Tibial nerve (tissue), 4 donors: ENCODE measurements around the gene TRPM8. TPM values are rescaled to one million over a fixed set of nuclear protein-coding genes. Genes with fewer than 3 reads are reported as not detected.

Experiments used
- DNase-seq, 2 donors: peaks; one replicate each; pipeline ENCODE4 v3.0.0-alpha.2; 2019; ENCODE audit warnings: low spot score in 2 of 2
- H3K27ac ChIP-seq, 4 donors: fragments of 200-600 bp; sonication (generic) in 3 of 4; one replicate each; pipeline ENCODE4 v1.5.1; 2017 to 2019; ENCODE audit warnings: mild to moderate bottlenecking in 1 of 4
- H3K27me3 ChIP-seq, 2 donors: fragments of 200-600 bp; sonication (generic) in 1 of 2; one replicate each; pipeline versions ENCODE4 v1.5.1 to v1.6.0; 2017 to 2019
- H3K36me3 ChIP-seq, 3 donors: fragments of 200-600 bp; sonication (generic); one replicate each; pipeline ENCODE4 v1.5.1; 2018 to 2019
- H3K4me1 ChIP-seq, 4 donors: fragments of 200-600 bp; sonication (generic) in 3 of 4; one replicate each; pipeline ENCODE4 v1.5.1; 2017 to 2019
- H3K4me3 ChIP-seq, 4 donors: fragments of 200-600 bp; sonication (generic) in 3 of 4; one replicate each; pipeline ENCODE4 v1.5.1; 2017 to 2019; ENCODE audit warnings: mild to moderate bottlenecking in 1 of 4, moderate library complexity in 1 of 4
- H3K9me3 ChIP-seq, 4 donors: fragments of 200-600 bp; sonication (generic) in 3 of 4; one replicate each; pipeline ENCODE4 v1.5.1; 2017 to 2019
- EP300 ChIP-seq, 2 donors: sonication (generic); formaldehyde crosslinking; IDR thresholded peaks; one replicate each; pipeline ENCODE4 v1.6.1; 2017; ENCODE audit warnings: antibody characterized with exemption in 2 of 2, mild to moderate bottlenecking in 1 of 2
- POLR2A ChIP-seq, 2 donors: fragments of 450-650 bp; IDR thresholded peaks; one replicate each; pipeline ENCODE4 v1.6.1; 2017; ENCODE audit warnings: antibody characterized with exemption in 2 of 2, mild to moderate bottlenecking in 2 of 2, moderate library complexity in 2 of 2
- WGBS, 2 donors: methylation state at CpG; one replicate each; pipeline ENCODE4 v1.1.5; 2018; 5-methylcytosine and 5-hydroxymethylcytosine counted together
- total RNA-seq, 4 donors: library from RNA; depleted of rRNA; stranded (reverse); fragments of >200 nt; gene quantifications; one replicate each; pipeline ENCODE4 v1.1.0, GENCODE V29; 2016
- TF ChIP-seq, protein P1 (sequence below), 5 experiments: fragments of 200-600 bp in 3 of 5; fragments of 450-650 bp in 2 of 5; sonication (generic) in 3 of 5; IDR thresholded peaks; one replicate each; pipeline ENCODE4 v1.5.1; 2016 to 2019; ENCODE audit warnings: antibody characterized with exemption in 5 of 5, mild to moderate bottlenecking in 3 of 5, moderate library complexity in 2 of 5

TRPM8 gene
- total RNA-seq, 4 donors from 2014 or later, result not detected

DNA sequence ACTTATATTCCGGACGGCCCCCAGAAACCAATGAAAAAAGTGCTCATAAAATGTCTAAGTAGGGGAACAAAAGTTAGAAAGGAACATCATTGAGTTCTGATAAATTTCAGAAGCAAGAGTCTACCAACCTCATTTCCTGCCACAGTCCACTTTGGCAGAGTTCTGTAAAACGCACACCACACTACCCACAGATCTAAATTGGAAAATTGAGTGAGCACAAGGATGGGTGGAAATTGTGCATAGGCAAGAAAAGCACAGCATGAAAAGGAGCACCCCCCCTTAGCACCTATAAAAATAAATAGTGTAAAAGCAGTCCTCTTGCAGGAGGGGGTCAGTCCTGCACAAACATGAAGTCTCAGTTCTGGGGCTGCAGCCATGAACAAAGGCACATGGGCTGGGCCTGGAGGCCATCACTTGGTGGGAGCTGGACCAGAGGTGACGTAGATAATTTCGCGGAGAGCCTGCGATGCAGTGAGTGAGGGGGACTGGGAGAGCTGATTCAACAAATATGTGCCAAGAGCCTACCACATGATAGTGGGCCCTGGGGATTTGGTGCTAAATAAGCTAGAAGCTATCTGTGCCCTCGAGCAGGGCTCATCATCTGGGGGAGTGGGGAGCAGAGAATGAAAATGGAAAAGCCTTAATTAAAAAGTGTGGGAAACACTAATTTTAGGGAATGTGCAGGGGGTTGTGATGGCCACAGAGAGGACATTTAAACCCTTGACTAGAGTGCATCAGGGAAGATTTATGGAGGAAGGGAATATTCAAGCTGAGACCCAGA is 84.4 kb downstream of the TRPM8 start:
- TF ChIP-seq POLR2A (IDR thresholded peaks at IDR 0.05) (no peak), EP300 (IDR thresholded peaks at IDR 0.05) (no peak)
- TF ChIP-seq, protein P1, sequence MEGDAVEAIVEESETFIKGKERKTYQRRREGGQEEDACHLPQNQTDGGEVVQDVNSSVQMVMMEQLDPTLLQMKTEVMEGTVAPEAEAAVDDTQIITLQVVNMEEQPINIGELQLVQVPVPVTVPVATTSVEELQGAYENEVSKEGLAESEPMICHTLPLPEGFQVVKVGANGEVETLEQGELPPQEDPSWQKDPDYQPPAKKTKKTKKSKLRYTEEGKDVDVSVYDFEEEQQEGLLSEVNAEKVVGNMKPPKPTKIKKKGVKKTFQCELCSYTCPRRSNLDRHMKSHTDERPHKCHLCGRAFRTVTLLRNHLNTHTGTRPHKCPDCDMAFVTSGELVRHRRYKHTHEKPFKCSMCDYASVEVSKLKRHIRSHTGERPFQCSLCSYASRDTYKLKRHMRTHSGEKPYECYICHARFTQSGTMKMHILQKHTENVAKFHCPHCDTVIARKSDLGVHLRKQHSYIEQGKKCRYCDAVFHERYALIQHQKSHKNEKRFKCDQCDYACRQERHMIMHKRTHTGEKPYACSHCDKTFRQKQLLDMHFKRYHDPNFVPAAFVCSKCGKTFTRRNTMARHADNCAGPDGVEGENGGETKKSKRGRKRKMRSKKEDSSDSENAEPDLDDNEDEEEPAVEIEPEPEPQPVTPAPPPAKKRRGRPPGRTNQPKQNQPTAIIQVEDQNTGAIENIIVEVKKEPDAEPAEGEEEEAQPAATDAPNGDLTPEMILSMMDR (IDR thresholded peaks at IDR 0.05), result no peak
- no peak for DNase-seq
- Histone ChIP-seq H3K9me3 (no peaks in the 10 kb centered on the region), H3K36me3 (no peaks in the 10 kb centered on the region), H3K27me3 (no peaks in the 10 kb centered on the region), H3K27ac (no peak overlapping the region), H3K4me1 (no peaks in the 10 kb centered on the region), H3K4me3 (no peak overlapping the region)
- 87 to 88% methylated on average over 8 of the region's 8 CpGs for WGBS, 2 donors

DNA sequence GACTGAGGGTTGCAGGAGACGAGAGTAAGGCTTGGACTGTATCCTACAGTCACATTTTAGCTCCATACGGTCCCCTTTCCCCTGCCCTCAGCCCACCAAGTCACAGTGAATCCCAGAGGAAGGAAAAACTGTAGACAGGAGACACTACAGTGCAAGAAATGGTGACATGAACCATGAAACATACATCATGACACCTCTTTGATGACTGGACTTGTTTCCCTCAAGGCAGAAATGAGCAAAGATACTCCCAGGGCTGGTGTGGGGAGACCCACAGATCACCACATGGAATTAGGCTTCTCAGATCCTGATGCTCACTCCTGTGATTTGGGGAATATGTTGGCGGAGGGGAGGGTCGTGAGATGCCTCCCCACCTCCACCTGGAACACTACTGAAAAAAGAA is 85.1 kb downstream of the TRPM8 start:
- Histone ChIP-seq H3K27me3 (no peaks in the 10 kb centered on the region), H3K4me3 (no peak overlapping the region), H3K36me3 (no peaks in the 10 kb centered on the region), H3K4me1 (no peaks in the 10 kb centered on the region), H3K9me3 (no peaks in the 10 kb centered on the region), H3K27ac (no peak overlapping the region)
- 80 to 88% methylated on average over 4 of the region's 4 CpGs for WGBS, 2 donors
- DNase-seq, result no peak
- TF ChIP-seq EP300 (IDR thresholded peaks at IDR 0.05) (no peak), POLR2A (IDR thresholded peaks at IDR 0.05) (no peak)
- TF ChIP-seq, protein P1 (IDR thresholded peaks at IDR 0.05), result no peak

DNA sequence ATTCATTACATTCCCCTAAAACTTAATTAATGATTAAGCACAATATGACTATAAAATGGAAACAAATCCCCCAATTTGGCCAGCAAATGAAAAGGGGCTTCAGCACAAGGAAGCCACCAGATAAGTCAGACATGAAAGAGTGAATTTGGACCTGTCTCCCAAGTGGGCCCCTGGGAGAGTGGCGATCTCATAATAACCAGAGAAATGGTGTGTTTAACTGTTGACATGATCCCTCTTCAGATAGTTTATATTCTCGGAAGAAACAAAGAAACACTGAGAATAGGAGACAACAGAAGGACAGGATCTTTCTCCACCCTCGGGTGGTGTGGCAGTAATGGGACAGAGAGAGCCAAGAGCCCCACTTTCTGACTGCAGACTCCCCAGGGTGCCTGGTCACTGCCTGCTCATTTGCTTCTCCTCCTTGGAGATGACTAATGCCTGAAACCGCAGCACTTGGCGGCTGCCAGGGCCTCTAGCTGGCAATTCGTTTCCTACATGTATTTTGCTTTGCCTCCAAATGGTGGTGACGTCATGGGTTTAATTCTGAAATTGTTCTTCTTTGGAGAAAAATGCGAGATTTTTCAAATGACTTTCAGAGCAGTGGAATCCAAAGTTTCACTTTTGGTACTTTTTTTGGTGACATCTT is 86.9 kb downstream of the TRPM8 start:
- no peak overlapping the region for H3K4me3 ChIP-seq
- no peak overlapping the region for H3K27ac ChIP-seq
- WGBS, 2 donors, result 48 to 55% methylated on average over 8 of the region's 8 CpGs
- no peaks in the 10 kb centered on the region for H3K27me3 ChIP-seq
- no peaks in the 10 kb centered on the region for H3K36me3 ChIP-seq
- H3K9me3 ChIP-seq, result no peaks in the 10 kb centered on the region
- no peak for DNase-seq
- TF ChIP-seq POLR2A (IDR thresholded peaks at IDR 0.05), result no peak
- TF ChIP-seq, protein P1 (IDR thresholded peaks at IDR 0.05), result no peak
- no peak for TF ChIP-seq EP300 (IDR thresholded peaks at IDR 0.05)
- H3K4me1 ChIP-seq, result no peaks in the 10 kb centered on the region

DNA sequence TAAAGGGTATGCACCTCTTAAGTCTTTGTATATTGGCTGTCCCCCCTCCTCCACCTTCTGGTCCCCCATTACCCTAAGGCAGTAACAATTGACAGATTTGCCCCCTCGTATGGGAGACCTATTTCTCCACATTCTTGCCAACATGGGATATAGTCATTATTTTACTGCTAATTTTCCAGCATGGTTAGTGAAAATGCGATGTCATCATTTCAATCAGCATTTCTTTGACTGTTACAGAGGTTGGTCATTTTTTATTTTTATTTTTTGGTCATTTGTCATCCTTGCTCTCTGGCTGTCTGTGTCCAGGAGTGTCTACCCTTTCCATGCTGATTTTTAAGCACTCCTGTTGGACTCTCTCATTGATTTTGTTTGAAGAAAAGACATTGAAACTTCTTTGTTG is 88.0 kb downstream of the TRPM8 start:
- TF ChIP-seq, protein P1 (IDR thresholded peaks at IDR 0.05), result no peak
- TF ChIP-seq EP300 (IDR thresholded peaks at IDR 0.05), result no peak
- no peak for TF ChIP-seq POLR2A (IDR thresholded peaks at IDR 0.05)
- H3K4me1 ChIP-seq, result no peaks in the 10 kb centered on the region
- DNase-seq, result no peak
- H3K4me3 ChIP-seq, result no peak overlapping the region
- 78% methylated on average over 2 of the region's 2 CpGs for WGBS, 2 donors
- no peaks in the 10 kb centered on the region for H3K27me3 ChIP-seq
- no peaks in the 10 kb centered on the region for H3K36me3 ChIP-seq
- no peak overlapping the region for H3K27ac ChIP-seq
- no peaks in the 10 kb centered on the region for H3K9me3 ChIP-seq

DNA sequence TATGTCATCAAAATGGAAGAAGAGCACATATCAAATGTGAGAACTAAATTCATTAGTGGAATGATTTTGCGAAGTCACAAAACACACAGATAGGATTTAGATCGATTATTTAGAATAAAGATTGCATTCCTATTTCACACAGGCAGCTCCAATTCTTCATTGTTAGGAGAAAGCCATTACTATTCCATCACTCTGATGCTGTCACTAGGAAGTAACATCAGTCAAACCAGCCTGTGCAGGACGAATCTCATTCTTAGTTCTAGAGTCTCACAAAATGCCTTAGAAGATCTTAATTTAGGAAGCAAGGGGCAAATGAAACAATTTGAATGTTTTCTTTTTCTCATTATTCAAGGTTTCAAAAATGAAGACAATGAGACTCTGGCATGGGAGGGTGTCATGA is 89.3 kb downstream of the TRPM8 start:
- no peak for DNase-seq
- H3K36me3 ChIP-seq, result no peaks in the 10 kb centered on the region
- WGBS, 2 donors, result 83% methylated on average over 3 of the region's 3 CpGs
- peaks cover 0 to 9% (median 2%) of the 10 kb centered on the region in 4 donors for H3K9me3 ChIP-seq
- no peak overlapping the region for H3K4me3 ChIP-seq
- TF ChIP-seq EP300 (IDR thresholded peaks at IDR 0.05), result no peak
- TF ChIP-seq POLR2A (IDR thresholded peaks at IDR 0.05), result no peak
- TF ChIP-seq, protein P1 (IDR thresholded peaks at IDR 0.05), result no peak
- no peaks in the 10 kb centered on the region for H3K27me3 ChIP-seq
- H3K27ac ChIP-seq, result no peak overlapping the region
- no peaks in the 10 kb centered on the region for H3K4me1 ChIP-seq
